ENCODE results near the gene IQGAP1. TPM values are rescaled to one million over a fixed set of nuclear protein-coding genes. Genes with fewer than 3 reads are reported as not detected.

Gene IQGAP1
- total and polyA plus RNA-seq, 8 donors: 22.3 to 222 (median 86.4) TPM

GRCh38 chr15:90451053-90451850, 63.2 kb downstream of the IQGAP1 start:
- Histone ChIP-seq H3K4me3 (no peak overlapping the region), H3K27ac (no peak overlapping the region), H3K4me1 (no peaks in the 10 kb centered on the region), H3K27me3 (no peaks in the 10 kb centered on the region), H3K9me3 (no peaks in the 10 kb centered on the region), H3K36me3 (peaks cover 53 to 100% (median 90%) of the 10 kb centered on the region in 4 donors)
- TF ChIP-seq POLR2A (IDR thresholded peaks at IDR 0.05) (no peak), CTCF (IDR thresholded peaks at IDR 0.05) (no peak), POLR2AphosphoS5 (IDR thresholded peaks at IDR 0.05) (no peak), EP300 (IDR thresholded peaks at IDR 0.05) (no peak)
- WGBS, 5 donors: 82 to 93% (median 89%) methylated on average over 5 of the region's 5 CpGs
- intact Hi-C loops (cut with DNase I; ENCODE audit: low total_unique reads): no loop called here
- no peak for DNase-seq

GRCh38 chr15:90456236-90456635, 68.2 kb downstream of the IQGAP1 start:
- Histone ChIP-seq H3K4me1 (peaks cover 0 to 19% (median 5%) of the 10 kb centered on the region in 4 donors), H3K9me3 (no peaks in the 10 kb centered on the region), H3K27ac (no peak overlapping the region), H3K4me3 (no peak overlapping the region), H3K36me3 (peaks cover 65 to 99% (median 87%) of the 10 kb centered on the region in 4 donors), H3K27me3 (no peaks in the 10 kb centered on the region)
- no peak for DNase-seq
- 93 to 97% (median 95%) methylated on average over 5 of the region's 5 CpGs for WGBS, 5 donors
- intact Hi-C loops (cut with DNase I; ENCODE audit: low total_unique reads): no loop called here
- TF ChIP-seq CTCF (IDR thresholded peaks at IDR 0.05): no peak
- no peak for TF ChIP-seq POLR2AphosphoS5 (IDR thresholded peaks at IDR 0.05)
- TF ChIP-seq POLR2A (IDR thresholded peaks at IDR 0.05): no peak

DNA sequence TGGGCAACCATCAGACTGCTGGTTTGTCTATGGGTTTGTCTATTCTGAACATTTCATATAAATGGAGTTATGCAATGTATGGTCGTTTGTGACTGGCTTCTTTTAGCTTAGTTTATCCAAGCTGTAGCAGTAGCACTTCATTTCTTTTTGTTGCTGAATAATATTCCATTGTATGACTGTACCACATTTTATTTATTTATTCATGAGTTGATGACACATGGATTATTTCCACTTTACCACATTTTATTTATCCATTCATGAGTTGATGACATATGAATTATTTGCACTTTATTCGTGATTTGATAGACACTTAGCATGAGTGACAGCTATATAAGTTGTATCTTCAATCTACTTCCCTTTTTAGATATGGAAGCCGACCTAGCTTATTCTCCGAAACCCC, 70.0 kb downstream of the IQGAP1 start:
- no peak for DNase-seq
- H3K27me3 ChIP-seq: no peaks in the 10 kb centered on the region
- peaks cover 0 to 21% (median 7%) of the 10 kb centered on the region in 4 donors for H3K4me1 ChIP-seq
- intact Hi-C loops (cut with DNase I; ENCODE audit: low total_unique reads): no loop called here
- peak overlapping the region in 1 of 5 donors; percentile 5 for H3K27ac ChIP-seq
- WGBS, 5 donors: 65 to 76% (median 74%) methylated on average over 4 of the region's 4 CpGs
- no peaks in the 10 kb centered on the region for H3K9me3 ChIP-seq
- H3K4me3 ChIP-seq: no peak overlapping the region
- TF ChIP-seq CTCF (IDR thresholded peaks at IDR 0.05): no peak
- no peak for TF ChIP-seq POLR2A (IDR thresholded peaks at IDR 0.05)
- no peak for TF ChIP-seq POLR2AphosphoS5 (IDR thresholded peaks at IDR 0.05)
- TF ChIP-seq EP300 (IDR thresholded peaks at IDR 0.05): no peak
- peaks cover 49 to 93% (median 77%) of the 10 kb centered on the region in 4 donors for H3K36me3 ChIP-seq

DNA sequence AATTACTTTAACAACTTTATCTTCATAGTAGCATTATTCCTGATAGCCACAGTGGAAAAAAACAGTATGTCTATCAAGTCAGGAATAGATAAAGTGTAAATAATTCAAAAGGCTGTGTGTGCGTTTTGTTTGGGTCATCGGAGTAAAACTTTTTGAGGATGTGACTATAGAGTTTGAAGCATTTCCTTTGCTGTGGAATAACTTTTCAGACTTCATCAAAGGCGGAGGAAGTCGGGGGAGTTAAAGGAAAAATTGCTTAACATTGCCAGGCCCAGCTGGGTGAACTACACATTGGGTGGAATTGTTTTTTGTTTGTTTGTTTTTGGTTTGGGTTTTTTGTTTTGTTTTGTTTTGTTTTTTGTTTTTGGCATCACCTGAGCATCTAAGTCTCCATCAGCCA, 71.3 kb downstream of the IQGAP1 start:
- peaks cover 38 to 87% (median 67%) of the 10 kb centered on the region in 4 donors for H3K36me3 ChIP-seq

More for the DNA sequence above, 71.3 kb downstream of the IQGAP1 start:
- Histone ChIP-seq H3K4me1 (peaks cover 0 to 33% (median 13%) of the 10 kb centered on the region in 4 donors), H3K9me3 (no peaks in the 10 kb centered on the region), H3K4me3 (no peak overlapping the region), H3K27ac (peak overlapping the region in 3 of 5 donors; percentile 11 to 52 (median 30)), H3K27me3 (no peaks in the 10 kb centered on the region)
- 31 to 62% (median 55%) methylated on average over 4 of the region's 4 CpGs for WGBS, 5 donors
- no peak for TF ChIP-seq EP300 (IDR thresholded peaks at IDR 0.05)
- TF ChIP-seq CTCF (IDR thresholded peaks at IDR 0.05): no peak
- no peak for DNase-seq
- intact Hi-C loops (cut with DNase I; ENCODE audit: low total_unique reads): no loop called here
